ENCODE results near the gene KRTAP10-8. TPM values are rescaled to one million over a fixed set of nuclear protein-coding genes. Genes with fewer than 3 reads are reported as not detected.

The KRTAP10-8 gene
- total and polyA plus RNA-seq, 2 of the 4 experiments (the other 2 are of a cell fraction): not detected

- Histone ChIP-seq H2AK9ac (replicated peaks; ENCODE audit: low read depth, low read length, poor library complexity) (no peak overlapping the region), H2BK15ac (ENCODE audit: low read depth, low read length) (no peak overlapping the region), H3K27ac (ENCODE audit: insufficient read depth, low read length) (no peak overlapping the region), H3K27me3 (ENCODE audit: control insufficient read depth, insufficient read depth, low read length) (peaks cover 2% of the 10 kb centered on the region; the same call in 1 of the 2 replicates), H3K9me3 (ENCODE audit: control insufficient read depth, insufficient read depth, low read length) (0 out of 2 replicates have a peak, but pooled peaks cover 1% of the 10 kb centered on the region), H3K79me1 (ENCODE audit: low read depth in 1 of 2, low read length in 2 of 2) (no peaks in the 10 kb centered on the region), H2BK20ac (ENCODE audit: low read depth, low read length) (no peak overlapping the region), H4K8ac (ENCODE audit: low read depth in 2 of 2, low read length in 2 of 2) (no peak overlapping the region), H3K4me3 (ENCODE audit: insufficient read depth, low read depth, low read length) (no peak overlapping the region), H3K23ac (ENCODE audit: low read depth, low read length) (no peak overlapping the region), H3K4me2 (ENCODE audit: low read depth, low read length) (no peak overlapping the region), H3K4ac (ENCODE audit: low read depth, low read length) (no peak overlapping the region), H2AK5ac (ENCODE audit: low read depth, low read length) (no peak overlapping the region), H2BK5ac (ENCODE audit: low read depth, low read length, poor library complexity, severe bottlenecking) (no peak overlapping the region), H2AFZ (replicated peaks; ENCODE audit: low read length, poor library complexity) (no peak overlapping the region), H3K14ac (replicated peaks; ENCODE audit: low read depth, low read length) (no peak overlapping the region), H3K4me1 (ENCODE audit: control insufficient read depth, insufficient read depth, low read length) (no peaks in the 10 kb centered on the region), H3K36me3 (ENCODE audit: control insufficient read depth, insufficient read depth, low read length) (no peaks in the 10 kb centered on the region), H4K20me1 (ENCODE audit: insufficient read depth, low read length) (no peaks in the 10 kb centered on the region), H3K18ac (ENCODE audit: low read depth, low read length) (no peak overlapping the region), H2BK120ac (ENCODE audit: low read depth, low read length) (no peak overlapping the region), H4K91ac (ENCODE audit: insufficient read depth, low read depth, low read length) (no peak overlapping the region), H3K9ac (ENCODE audit: low read depth, low read length) (no peak overlapping the region), H3K9me1 (ENCODE audit: insufficient read depth, low read length) (no peaks in the 10 kb centered on the region), H4K5ac (ENCODE audit: low read depth, low read length) (no peak overlapping the region), H3K56ac (ENCODE audit: extremely low read depth, insufficient read depth, low read length) (no peak overlapping the region)
- intact Hi-C loops (cut with micrococcal nuclease) (no loop called here), dilution Hi-C loops (cut with HindIII; ENCODE audit: low sequenced_read_pairs, unreplicated experiment) (no loop called here), in situ Hi-C loops (cut with MboI; ENCODE audit: low sequenced_read_pairs) (no loop called here)
- POLR2A ChIA-PET (ENCODE audit: unreplicated experiment): no interaction called here
- DNase-seq (no peak), ATAC-seq (ENCODE audit: low read depth) (no peak)
- BruUV-seq (replicated peaks): no TSS peak
- no peak for TF ChIP-seq FOS (IDR thresholded peaks at IDR 0.05; ENCODE audit: low read depth, low read length)
- TF ChIP-seq RCOR1 (IDR thresholded peaks at IDR 0.05; ENCODE audit: insufficient replicate concordance, low read length): no peak
- no peak for TF ChIP-seq POLR2A (IDR thresholded peaks at IDR 0.05; ENCODE audit: low read depth, low read length)
- no peak for TF ChIP-seq USF2 (IDR thresholded peaks at IDR 0.05; ENCODE audit: low read depth, low read length)
- TF ChIP-seq MAZ (IDR thresholded peaks at IDR 0.05; ENCODE audit: borderline replicate concordance, low read depth, low read length): no peak
- TF ChIP-seq BHLHE40 (IDR thresholded peaks at IDR 0.05; ENCODE audit: low read depth, low read length): no peak
- TF ChIP-seq NFE2L2 (IDR thresholded peaks at IDR 0.05; ENCODE audit: low read depth, low read length): no peak
- TF ChIP-seq CEBPB (IDR thresholded peaks at IDR 0.05; ENCODE audit: low read depth, low read length): no peak
- TF ChIP-seq, protein P1, sequence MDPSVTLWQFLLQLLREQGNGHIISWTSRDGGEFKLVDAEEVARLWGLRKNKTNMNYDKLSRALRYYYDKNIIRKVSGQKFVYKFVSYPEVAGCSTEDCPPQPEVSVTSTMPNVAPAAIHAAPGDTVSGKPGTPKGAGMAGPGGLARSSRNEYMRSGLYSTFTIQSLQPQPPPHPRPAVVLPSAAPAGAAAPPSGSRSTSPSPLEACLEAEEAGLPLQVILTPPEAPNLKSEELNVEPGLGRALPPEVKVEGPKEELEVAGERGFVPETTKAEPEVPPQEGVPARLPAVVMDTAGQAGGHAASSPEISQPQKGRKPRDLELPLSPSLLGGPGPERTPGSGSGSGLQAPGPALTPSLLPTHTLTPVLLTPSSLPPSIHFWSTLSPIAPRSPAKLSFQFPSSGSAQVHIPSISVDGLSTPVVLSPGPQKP (IDR thresholded peaks at IDR 0.05; ENCODE audit: borderline replicate concordance, low read depth, low read length): no peak
- no peak for TF ChIP-seq RAD21 (IDR thresholded peaks at IDR 0.05; ENCODE audit: low read length)
- TF ChIP-seq SMC3 (IDR thresholded peaks at IDR 0.05; ENCODE audit: low read depth, low read length): no peak
- TF ChIP-seq MAFK (IDR thresholded peaks at IDR 0.05; ENCODE audit: low read depth, low read length): no peak
- TF ChIP-seq MXI1 (IDR thresholded peaks at IDR 0.05; ENCODE audit: borderline replicate concordance, low read depth, low read length): no peak
- TF ChIP-seq RFX5 (IDR thresholded peaks at IDR 0.05; ENCODE audit: low read depth, low read length): no peak
- TF ChIP-seq CHD1 (IDR thresholded peaks at IDR 0.05; ENCODE audit: low read depth, low read length): no peak
- TF ChIP-seq, protein P2, sequence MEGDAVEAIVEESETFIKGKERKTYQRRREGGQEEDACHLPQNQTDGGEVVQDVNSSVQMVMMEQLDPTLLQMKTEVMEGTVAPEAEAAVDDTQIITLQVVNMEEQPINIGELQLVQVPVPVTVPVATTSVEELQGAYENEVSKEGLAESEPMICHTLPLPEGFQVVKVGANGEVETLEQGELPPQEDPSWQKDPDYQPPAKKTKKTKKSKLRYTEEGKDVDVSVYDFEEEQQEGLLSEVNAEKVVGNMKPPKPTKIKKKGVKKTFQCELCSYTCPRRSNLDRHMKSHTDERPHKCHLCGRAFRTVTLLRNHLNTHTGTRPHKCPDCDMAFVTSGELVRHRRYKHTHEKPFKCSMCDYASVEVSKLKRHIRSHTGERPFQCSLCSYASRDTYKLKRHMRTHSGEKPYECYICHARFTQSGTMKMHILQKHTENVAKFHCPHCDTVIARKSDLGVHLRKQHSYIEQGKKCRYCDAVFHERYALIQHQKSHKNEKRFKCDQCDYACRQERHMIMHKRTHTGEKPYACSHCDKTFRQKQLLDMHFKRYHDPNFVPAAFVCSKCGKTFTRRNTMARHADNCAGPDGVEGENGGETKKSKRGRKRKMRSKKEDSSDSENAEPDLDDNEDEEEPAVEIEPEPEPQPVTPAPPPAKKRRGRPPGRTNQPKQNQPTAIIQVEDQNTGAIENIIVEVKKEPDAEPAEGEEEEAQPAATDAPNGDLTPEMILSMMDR (conservative IDR thresholded peaks at IDR 0.05; ENCODE audit: low read depth, low read length): no peak
- 40% methylated on average over 1 of the region's 7 CpGs; no CpG with 5 or more reads in 1 of the 2 experiments for WGBS, 2 experiments (ENCODE audit: extremely low coverage in 2 of 2, insufficient read length in 1 of 2)
- CTCF ChIA-PET: no interaction called here
These were observed 13.9 kb downstream of the KRTAP10-8 start for GRCh38 chr21:44625756-44626155.

Measured in IMR-90 (cell line).